ENCODE results near the gene ATF7.
A peak's percentile ranks its signal among the peaks of the same experiment; 100 is the strongest.

The ATF7 gene

GRCh38 chr12:53467082-53467481 is 159.1 kb downstream of the ATF7 start:
- peaks cover 100% of the 10 kb centered on the region for H3K36me3 Mint-ChIP-seq (ENCODE audit: insufficient read depth)
- no peaks in the 10 kb centered on the region for H3K27me3 Mint-ChIP-seq
- H3K9me3 Mint-ChIP-seq, result no peaks in the 10 kb centered on the region
- peaks cover 48% of the 10 kb centered on the region for H3K4me1 Mint-ChIP-seq
- DNase-seq (ENCODE audit: low spot score in 2 of 2) (no peak), ATAC-seq (replicated peaks; ENCODE audit: extremely low read depth, poor library complexity, severe bottlenecking) (no peak)
- H3K4me3 Mint-ChIP-seq, result no peak overlapping the region
- H3K27ac Mint-ChIP-seq (ENCODE audit: low read depth), result no peak overlapping the region

GRCh38 chr12:53466640-53467039 is 159.5 kb downstream of the ATF7 start:
- DNase-seq (ENCODE audit: low spot score in 2 of 2), result no peak
- peaks cover 44% of the 10 kb centered on the region for H3K4me1 Mint-ChIP-seq
- H3K27ac Mint-ChIP-seq (ENCODE audit: low read depth), result no peak overlapping the region
- H3K4me3 Mint-ChIP-seq, result no peak overlapping the region
- no peak for ATAC-seq (replicated peaks; ENCODE audit: extremely low read depth, poor library complexity, severe bottlenecking)
- H3K9me3 Mint-ChIP-seq, result no peaks in the 10 kb centered on the region
- H3K27me3 Mint-ChIP-seq, result no peaks in the 10 kb centered on the region
- peaks cover 100% of the 10 kb centered on the region for H3K36me3 Mint-ChIP-seq (ENCODE audit: insufficient read depth)

GRCh38 chr12:53465679-53466078 is 160.5 kb downstream of the ATF7 start:
- no peaks in the 10 kb centered on the region for H3K9me3 Mint-ChIP-seq
- H3K4me3 Mint-ChIP-seq, result no peak overlapping the region
- peaks cover 42% of the 10 kb centered on the region for H3K4me1 Mint-ChIP-seq
- H3K27ac Mint-ChIP-seq (ENCODE audit: low read depth), result peak overlapping the region; percentile 41
- no peak for DNase-seq (ENCODE audit: low spot score in 2 of 2)
- H3K36me3 Mint-ChIP-seq (ENCODE audit: insufficient read depth), result peaks cover 100% of the 10 kb centered on the region
- H3K27me3 Mint-ChIP-seq, result no peaks in the 10 kb centered on the region
- no peak for ATAC-seq (replicated peaks; ENCODE audit: extremely low read depth, poor library complexity, severe bottlenecking)

GRCh38 chr12:53464685-53465418 is 161.3 kb downstream of the ATF7 start:
- Mint-ChIP-seq H3K9me3 (no peaks in the 10 kb centered on the region), H3K27ac (ENCODE audit: low read depth) (peak overlapping the region; percentile 41), H3K27me3 (no peaks in the 10 kb centered on the region), H3K4me3 (no peak overlapping the region), H3K4me1 (peaks cover 49% of the 10 kb centered on the region), H3K36me3 (ENCODE audit: insufficient read depth) (peaks cover 100% of the 10 kb centered on the region)
- no peak for ATAC-seq (replicated peaks; ENCODE audit: extremely low read depth, poor library complexity, severe bottlenecking)
- DNase-seq (ENCODE audit: low spot score in 2 of 2), result no peak

GRCh38 chr12:53463802-53464560 is 162.2 kb downstream of the ATF7 start:
- ATAC-seq (replicated peaks; ENCODE audit: extremely low read depth, poor library complexity, severe bottlenecking), result no peak
- H3K36me3 Mint-ChIP-seq (ENCODE audit: insufficient read depth), result peaks cover 99% of the 10 kb centered on the region
- peaks cover 52% of the 10 kb centered on the region for H3K4me1 Mint-ChIP-seq
- no peak for DNase-seq (ENCODE audit: low spot score in 2 of 2)
- peak overlapping the region; percentile 79 for H3K27ac Mint-ChIP-seq (ENCODE audit: low read depth)
- no peaks in the 10 kb centered on the region for H3K9me3 Mint-ChIP-seq
- H3K27me3 Mint-ChIP-seq, result no peaks in the 10 kb centered on the region
- H3K4me3 Mint-ChIP-seq, result no peak overlapping the region

- Mint-ChIP-seq H3K27ac (ENCODE audit: low read depth) (no peak overlapping the region), H3K36me3 (ENCODE audit: insufficient read depth) (peaks cover 99% of the 10 kb centered on the region), H3K4me1 (peaks cover 52% of the 10 kb centered on the region), H3K9me3 (no peaks in the 10 kb centered on the region), H3K27me3 (no peaks in the 10 kb centered on the region), H3K4me3 (no peak overlapping the region)
- no peak for ATAC-seq (replicated peaks; ENCODE audit: extremely low read depth, poor library complexity, severe bottlenecking)
- DNase-seq (ENCODE audit: low spot score in 2 of 2), result no peak
Observed at GRCh38 chr12:53462935-53463334, 163.2 kb downstream of the ATF7 start.

- no peak overlapping the region for H3K27ac Mint-ChIP-seq (ENCODE audit: low read depth)
- ATAC-seq (replicated peaks; ENCODE audit: extremely low read depth, poor library complexity, severe bottlenecking), result no peak
- no peak for DNase-seq (ENCODE audit: low spot score in 2 of 2)
- H3K36me3 Mint-ChIP-seq (ENCODE audit: insufficient read depth), result peaks cover 94% of the 10 kb centered on the region
- H3K4me1 Mint-ChIP-seq, result peaks cover 46% of the 10 kb centered on the region
- H3K9me3 Mint-ChIP-seq, result no peaks in the 10 kb centered on the region
- H3K27me3 Mint-ChIP-seq, result no peaks in the 10 kb centered on the region
- no peak overlapping the region for H3K4me3 Mint-ChIP-seq
Observed at GRCh38 chr12:53461591-53461990, 164.6 kb downstream of the ATF7 start.

GRCh38 chr12:53461059-53461458 is 165.1 kb downstream of the ATF7 start:
- ATAC-seq (replicated peaks; ENCODE audit: extremely low read depth, poor library complexity, severe bottlenecking), result no peak
- H3K36me3 Mint-ChIP-seq (ENCODE audit: insufficient read depth), result peaks cover 94% of the 10 kb centered on the region
- H3K27ac Mint-ChIP-seq (ENCODE audit: low read depth), result peak overlapping the region; percentile 29

GRCh38 chr12:53459097-53459496 is 167.1 kb downstream of the ATF7 start:
- DNase-seq (ENCODE audit: low spot score in 2 of 2) (no peak), ATAC-seq (replicated peaks; ENCODE audit: extremely low read depth, poor library complexity, severe bottlenecking) (no peak)
- Mint-ChIP-seq H3K36me3 (ENCODE audit: insufficient read depth) (peaks cover 94% of the 10 kb centered on the region), H3K4me3 (peak overlapping the region; percentile 28), H3K27ac (ENCODE audit: low read depth) (no peak overlapping the region), H3K27me3 (no peaks in the 10 kb centered on the region), H3K9me3 (no peaks in the 10 kb centered on the region), H3K4me1 (peaks cover 46% of the 10 kb centered on the region)

More at GRCh38 chr12:53461059-53461458, 165.1 kb downstream of the ATF7 start:
- Mint-ChIP-seq H3K27me3 (no peaks in the 10 kb centered on the region), H3K4me3 (no peak overlapping the region), H3K4me1 (peaks cover 44% of the 10 kb centered on the region), H3K9me3 (no peaks in the 10 kb centered on the region)
- no peak for DNase-seq (ENCODE audit: low spot score in 2 of 2)
